ENCODE results near the gene UHRF1.
"Not testable (repeated sequence)": the region's sequence is repeated elsewhere in the genome, so short reads cannot be mapped to it uniquely, and the experiment has no call there.

Gene UHRF1

DNA sequence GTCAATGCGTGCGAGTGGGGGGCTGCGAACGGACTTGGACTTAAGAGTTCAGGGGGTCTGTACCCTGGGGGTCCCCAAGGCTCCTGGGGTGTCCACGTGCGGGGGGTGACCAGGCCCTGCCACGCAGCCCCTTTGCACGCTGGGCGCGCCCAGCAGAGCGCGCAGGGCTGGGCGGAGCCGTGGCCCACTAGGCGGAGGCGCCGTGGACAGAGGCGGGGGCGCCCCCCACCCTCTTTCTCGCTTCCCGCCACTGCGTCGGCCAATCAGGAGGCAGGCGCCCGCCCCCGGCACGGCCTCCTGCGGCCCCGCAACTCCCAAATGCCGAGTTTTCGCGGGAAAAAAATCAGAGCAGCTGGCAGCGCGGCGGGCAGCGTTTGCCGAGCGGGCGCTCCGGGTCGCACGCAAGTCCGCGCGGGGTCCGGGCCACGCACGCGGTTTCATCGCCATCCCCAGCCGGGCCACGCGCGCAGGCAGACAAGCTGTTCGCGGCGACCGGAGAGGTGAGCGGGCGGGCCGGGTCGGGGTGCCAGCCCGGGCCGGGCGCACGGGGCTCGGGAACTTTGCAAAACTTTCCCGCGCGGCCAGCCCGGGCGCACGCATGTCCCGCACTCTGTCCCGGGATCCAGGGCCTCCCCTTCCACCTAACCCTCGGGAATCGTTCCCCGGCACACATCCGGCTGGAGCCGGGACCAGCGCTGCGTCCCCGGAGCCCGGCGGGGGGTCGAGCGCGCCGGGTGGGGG is at the start of gene UHRF1:
Gene UHRF1, plus strand, starts transcription at position 346 of the 741 bp plus-strand sequence. CDS start 1,385 bp downstream, outside the sequence.
- DNase-seq: no peak

DNA sequence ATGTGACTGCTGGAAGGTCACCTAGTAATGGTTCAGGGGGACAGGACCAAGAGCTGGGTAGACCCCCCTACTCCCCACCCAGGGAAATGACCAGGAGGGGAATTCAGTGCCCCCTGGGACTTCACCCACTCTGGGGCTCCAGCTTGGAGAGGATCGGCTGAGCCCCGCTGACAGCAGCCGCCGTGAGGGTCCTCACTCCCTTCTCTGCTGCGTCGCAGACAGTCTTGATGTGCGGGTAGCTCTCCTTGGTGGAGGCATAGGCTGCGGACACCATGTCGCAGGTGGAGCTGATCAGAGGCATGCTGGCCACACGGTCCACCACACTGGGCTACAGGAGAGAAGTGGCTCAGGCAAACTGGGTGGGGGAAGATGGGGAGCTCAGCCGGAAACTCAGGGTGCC is 49.6 kb upstream of the UHRF1 start:
- no peak for DNase-seq

DNA sequence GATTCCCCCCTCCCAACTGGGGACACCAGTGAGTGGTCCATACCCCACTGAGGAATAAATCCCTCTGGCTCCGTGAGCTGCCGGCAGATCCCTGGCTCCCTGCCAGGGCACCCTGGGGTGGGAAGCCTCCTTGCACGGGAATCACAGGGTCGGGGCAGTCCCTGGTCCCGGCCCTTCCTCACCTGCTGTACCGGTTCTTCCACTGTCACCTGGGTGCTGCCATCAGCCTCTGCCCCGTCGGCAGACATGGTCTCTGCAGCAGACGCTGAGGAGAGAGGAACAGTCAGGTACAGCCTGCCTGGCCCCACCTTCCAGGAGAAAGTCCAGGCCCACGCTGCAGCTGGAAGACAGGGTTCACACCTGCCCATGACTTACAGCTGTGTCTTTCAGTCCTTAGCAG is 48.2 kb upstream of the UHRF1 start:
- no peak for DNase-seq

DNA sequence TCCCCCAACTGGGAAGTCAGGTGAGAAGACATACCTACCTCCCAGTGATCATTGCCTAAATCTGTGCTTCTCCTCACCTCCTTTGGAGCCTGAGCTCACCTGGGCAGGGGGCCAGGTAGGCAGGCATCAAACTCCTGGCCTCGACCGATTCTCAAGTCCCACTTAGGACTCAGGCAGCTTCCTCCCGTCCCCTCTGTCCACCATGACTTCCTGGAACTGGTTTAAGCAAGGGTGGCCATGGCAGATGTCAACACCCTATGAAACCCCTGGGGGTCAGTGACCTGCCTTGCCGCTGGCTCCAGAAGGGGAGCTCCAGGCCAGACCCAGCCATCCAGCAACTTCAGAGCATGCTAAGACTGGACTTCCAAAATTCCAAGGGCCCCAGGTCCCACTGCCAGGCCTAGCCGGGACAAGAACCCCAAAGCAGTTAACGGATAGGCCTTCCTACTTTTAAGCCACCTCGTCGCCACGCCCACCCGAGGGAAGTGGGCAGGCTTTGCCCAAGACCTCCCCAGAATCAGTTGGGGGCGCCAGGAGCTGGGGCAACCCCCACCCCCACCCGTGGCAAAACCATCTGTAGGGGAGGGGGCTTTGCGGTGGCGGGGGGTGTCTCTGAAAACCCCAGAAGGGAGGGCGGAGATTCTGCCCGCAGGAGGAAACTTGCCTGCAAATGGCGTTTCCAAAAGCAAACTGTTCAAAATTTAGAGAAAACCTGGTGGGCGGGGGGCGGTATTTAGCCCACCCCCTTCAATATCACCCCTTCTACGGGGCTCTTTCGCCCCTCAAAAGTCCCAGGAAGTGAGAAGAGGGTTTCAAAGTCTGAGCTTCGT is 42.5 kb upstream of the UHRF1 start:
- no peak for DNase-seq

DNA sequence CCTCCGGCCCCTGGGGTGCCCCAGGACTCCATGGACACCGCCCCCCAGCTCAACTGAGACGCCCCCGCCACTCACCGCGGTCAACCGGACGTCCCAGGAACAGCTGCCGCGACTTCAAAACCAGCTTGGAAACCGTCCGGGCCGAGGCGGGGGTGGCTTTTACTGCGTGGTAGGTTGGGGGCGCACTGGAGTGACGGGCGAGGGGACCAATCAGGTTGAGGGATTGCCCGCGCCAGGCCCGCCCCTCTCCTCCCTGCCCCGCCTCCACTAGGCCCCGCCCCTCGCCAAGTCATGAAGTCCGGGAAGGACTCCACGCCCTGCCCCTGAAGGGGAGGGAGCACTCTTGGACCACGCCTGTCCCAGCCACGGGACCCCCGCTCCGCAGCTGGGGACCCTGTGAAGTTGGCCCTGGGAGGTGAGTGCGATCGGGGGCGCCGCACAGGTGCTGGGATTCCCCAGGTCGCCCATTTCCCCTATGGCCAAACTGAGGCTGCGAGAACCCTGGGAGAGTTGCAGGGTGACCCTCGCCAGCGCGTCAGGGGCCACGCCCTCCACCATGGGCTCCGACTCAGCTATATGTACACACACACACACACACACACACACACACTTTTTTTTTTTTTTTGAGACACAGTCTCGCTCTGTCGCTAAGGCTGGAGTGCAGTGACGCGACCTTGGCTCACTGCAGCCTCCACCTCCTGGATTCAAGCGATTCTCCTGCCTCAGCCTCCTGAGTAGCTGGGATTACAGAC is 41.6 kb upstream of the UHRF1 start, which contains the start of gene PLIN3:
Gene PLIN3, minus strand, starts transcription at position 134 of the 752 bp plus-strand sequence. CDS start 6,273 bp downstream, outside the sequence.
- DNase-seq: no peak

DNA sequence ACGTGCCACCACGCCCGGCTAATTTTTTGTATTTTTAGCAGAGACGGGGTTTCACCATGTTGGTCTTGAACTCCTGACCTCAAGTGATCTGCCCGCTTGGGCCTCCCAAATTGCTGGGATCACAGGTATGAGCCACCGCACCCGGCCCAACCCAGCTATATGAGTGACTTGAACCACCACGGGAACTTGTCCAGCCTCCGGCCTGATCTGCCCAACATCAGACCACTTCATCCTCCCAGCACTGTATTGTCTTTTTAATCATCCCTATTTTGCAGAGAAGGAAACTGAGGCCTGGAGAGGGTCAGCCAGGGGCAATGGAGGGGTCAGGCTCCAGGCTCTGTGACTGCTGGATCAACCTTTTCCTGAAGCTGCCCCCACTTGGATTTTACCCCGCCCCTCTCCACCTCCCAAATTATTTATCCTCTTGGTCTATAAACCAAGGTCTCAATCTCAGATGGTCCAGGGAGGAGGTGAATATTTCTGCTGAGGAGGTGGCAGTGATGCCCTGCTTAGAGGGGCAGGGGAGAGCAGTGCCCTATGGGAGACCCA is 40.9 kb upstream of the UHRF1 start:
- DNase-seq: no peak

DNA sequence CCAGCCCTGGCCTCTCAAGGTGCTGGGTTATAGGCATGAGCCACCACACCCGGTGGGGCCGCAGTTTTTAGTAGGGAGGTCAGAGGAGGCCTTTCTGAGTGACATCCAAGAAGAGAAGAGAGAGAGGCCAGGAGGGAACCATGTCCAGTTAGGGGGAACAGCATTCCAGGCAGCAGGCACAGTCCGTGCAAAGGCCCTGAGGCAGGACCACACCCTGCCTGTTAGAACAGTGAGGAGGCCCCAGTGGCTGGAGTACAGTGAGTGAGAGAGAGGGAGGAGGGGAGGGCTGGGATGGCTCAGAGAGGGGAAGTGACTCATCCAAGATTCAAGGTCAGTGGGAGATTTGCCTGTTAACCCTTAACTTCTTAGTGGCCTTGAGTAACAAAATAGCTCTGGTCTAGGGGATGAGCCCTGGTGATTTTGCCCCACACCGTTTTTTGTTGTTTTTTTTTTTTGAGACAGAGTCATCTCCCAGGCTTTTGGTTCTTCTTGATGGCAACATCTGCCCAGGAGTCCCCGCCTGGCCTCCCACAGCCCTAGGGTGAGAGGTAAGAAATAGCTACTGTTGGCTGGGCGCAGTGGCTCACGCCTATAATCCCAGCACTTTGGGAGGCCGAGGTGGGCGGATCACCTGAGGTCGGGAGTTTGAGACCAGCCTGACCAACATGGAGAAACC is 39.1 kb upstream of the UHRF1 start:
- no peak for DNase-seq

DNA sequence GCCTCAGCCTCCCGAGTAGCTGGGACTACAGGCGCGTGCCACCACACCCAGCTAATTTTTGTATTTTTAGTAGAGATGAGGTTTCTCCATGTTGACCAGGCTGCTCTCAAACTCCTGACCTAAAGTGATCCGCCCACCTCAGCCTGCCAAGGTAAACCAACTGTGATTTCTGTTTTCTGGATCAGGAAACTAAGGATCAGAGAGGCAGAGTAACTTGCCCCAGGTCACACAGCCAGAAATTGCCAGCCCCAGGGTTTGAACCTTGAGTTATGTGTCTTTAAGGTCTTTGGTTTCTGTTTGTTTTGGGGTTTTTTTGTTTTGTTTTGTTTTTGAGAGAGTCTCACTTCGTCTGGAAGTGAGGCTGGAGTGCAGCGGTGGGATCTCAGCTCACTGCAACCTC is 37.6 kb upstream of the UHRF1 start:
- no peak for DNase-seq

DNA sequence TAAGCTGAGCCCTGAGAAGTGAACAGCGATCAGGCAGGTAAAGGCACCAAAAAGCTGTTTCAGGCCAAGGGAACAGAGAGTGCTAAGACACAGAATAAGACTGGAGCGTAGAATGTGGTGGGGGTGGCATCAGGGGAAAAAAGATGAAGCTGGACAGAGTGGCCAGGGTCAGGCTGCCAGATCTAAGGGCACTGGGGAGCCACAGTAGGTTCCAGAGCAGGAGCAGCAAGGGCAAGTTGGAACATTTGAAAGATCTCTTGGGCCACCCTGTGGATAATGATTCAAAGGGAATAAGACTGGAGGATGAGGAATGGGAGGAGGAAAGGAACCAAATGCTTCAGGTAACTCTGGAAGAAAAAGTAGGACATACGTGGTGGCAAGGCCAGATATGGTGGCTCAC is 35.4 kb upstream of the UHRF1 start:
- no peak for DNase-seq

DNA sequence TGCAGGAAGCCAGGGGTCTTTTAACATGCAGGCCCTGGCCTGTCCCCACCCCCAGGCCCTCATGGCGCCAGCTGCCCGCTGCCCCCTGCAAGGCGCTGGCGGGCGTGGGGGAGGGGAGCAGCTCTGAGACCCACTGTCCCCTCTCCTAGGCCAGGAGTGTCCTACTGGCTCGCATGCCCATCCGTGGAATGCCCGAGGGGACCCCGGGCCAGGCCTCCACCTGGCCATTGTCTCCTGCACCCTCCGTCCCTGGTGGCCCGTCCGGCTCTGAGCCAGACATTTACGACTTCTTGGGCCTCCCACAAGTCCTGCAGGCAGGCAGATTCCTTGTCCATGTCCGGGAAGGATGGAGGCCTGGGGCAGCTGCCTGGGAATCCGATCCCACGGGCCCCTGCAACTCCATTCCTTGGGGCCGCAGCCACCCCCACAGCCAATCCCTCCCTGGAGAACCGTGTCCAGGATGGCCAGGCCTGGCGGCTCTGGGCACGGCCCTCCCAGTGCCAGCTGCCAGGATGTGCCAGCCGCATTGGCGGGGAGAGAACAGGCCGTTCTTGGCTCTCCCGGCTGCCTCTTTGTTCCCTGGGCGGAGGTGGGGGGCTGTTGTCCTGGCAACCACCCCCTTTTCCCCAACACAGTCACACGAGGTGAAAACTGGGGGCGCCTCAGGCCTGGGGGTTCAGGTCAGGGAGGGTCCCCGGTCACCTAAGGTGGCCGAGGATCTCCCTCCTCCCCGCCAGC is 31.4 kb upstream of the UHRF1 start:
- DNase-seq: no peak

DNA sequence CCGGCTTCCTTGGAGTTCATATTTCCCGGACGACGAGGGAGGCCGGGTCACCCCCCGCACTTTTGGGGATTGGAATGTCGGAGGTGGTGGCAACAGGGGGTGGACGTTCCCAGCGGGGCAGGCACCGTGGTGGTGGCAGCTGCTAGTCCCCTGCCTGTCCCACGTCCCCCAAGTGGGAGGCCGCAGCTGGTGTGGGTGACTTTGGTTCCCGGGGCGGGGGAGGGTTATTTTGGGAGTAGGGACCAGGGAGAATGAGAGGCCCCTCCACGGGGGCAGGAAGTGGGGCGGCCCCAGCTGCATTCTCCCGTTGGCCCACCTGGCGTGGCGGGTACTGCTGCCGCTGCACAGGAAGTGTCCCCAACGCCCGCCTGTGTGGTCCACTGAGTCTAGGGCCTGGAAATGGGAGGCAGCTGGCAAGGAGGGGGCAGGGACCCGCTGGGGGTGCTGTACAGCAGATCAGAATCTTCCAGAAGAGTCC is 30.8 kb upstream of the UHRF1 start:
- no peak for DNase-seq

DNA sequence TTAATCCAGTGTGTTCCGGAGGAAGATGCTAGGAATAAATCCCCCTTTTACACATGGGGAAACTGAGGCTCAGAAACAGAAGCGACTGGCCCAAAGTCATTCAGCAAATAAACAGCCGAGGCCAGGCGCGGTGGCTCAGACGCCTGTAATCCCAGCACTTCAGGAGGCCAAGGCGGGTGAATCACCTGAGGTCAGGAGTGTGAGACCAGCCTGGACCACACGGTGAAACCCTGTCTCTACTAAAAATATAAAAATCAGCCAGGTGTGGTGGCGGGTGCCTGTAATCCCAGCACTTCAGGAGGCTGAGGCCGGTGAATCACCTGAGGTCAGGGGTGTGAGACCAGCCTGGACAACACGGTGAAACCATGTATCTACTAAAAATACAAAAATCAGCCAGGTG is 30.3 kb upstream of the UHRF1 start:
- DNase-seq: no peak

DNA sequence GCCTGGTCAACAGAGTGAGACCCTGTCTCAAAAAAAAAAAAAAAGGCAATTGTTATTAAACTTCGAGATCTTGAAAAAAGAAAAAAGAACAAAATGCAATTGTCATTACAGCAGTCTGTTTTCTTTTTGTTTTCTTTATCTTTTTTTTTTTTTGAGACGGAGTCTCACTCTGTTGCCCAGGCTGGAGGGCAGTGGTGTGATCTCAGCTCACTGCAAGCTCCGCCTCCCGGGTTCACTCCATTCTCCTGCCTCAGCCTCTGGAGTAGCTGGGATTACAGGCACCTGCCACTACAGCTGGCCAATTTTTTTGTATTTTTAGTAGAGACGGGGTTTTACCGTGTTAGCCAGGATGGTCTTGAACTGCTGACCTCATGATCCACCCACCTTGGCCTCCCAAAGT is 26.4 kb upstream of the UHRF1 start:
- DNase-seq: not testable (repeated sequence)

DNA sequence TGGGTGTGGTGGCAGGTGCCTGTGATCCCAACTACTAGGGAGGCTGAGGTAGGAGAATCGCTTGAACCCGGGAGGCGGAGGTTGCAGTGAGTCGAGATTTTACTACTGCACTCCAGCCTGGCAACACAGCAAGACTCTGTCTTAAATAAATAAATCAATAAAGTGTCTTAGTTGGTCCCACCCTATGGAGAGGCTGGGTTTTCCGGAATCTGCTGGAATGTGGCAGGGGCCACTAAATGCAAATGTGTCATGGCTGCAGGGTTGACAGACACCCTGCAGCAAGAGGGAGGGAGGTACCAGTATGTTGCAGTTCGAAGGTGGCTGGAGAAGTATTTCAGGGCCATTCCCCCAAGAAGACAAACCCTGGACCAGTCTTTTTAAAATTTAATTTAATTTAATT is 24.3 kb upstream of the UHRF1 start:
- not testable (repeated sequence) for DNase-seq

DNA sequence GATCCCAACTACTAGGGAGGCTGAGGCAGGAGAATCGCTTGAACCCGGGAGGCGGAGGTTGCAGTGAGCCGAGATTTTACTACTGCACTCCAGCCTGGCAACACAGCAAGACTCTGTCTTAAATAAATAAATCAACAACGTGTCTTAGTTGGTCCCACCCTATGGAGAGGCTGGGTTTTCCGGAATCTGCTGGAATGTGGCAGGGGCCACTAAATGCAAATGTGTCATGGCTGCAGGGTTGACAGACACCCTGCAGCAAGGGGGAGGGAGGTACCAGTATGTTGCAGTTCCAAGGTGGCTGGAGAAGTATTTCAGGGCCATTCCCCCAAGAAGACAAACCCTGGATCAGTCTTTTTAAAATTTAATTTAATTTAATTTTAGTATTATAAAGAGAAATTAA is 21.5 kb upstream of the UHRF1 start:
- DNase-seq: not testable (repeated sequence)

DNA sequence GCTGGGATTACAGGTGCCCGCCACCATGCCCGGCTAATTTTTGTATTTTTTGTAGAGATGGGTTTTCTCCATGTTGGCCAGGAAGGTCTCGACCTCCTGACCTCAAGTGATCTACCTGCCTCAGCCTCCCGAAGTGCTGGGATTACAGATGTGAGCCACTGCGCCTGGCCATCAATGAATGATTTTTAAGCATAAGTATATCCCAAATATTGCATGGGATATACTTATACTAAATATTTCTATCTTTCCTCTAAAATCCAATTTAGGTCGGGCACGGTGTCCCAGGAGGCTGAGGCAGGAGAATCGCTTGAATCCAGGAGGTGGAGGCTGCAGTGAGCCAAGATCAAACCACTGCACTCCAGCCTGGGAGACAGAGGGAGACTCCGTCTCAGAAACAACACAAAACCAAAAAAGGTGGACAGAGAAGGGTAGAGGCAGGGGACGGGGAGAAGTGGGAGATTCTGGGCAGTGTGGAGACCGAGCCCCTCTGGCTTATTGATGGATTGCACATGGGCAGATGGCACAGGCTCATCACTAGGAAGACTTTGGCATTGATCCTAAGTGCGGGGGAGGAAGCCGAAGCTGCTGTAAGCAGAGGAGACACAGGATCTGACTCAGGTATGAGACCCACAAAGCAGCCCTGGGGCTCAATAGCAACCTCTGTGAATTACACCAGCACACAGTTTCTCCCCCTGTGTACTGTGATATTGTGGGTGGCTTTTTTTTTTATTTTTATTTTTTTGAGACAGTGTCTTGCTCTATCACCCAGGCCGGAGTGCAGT is 20.1 kb upstream of the UHRF1 start:
- no peak for DNase-seq

DNA sequence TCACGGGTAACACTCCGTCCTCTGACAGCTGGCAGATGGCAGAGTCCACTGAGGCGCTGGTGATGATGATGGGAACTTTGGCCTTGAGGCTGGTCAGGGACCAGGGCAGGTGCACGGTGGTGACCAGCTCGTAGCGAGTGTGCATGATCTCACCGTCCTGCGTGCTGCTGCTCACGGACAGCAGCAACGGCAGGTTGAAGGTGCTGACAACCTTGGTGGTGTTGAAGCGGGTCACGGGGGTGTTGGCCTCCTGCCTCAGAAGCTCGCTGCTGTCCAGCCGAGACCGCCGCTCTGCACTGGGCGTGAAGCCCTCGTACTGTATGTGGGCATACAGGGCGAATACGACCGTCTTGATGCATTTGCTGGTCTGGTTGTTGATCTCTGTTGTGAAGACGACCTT is 18.2 kb upstream of the UHRF1 start:
- no peak for DNase-seq

DNA sequence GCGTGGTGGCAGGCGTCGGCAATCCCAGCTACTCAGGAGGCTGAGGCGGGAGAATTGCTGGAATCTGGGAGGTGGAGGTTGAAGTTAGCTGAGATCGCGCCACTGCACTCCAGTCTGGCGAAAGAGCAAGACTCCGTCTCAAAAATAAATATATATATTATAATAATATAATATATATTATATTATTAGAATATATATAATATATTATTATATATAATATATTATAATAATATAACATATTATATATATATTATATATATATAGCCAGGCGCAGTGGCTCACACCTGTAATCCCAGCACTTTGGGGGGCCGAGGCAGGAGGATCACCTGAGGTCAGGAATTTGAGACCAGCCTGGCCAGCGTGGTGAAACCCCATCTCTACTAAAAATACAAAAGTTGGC is 16.3 kb upstream of the UHRF1 start:
- not testable (repeated sequence) for DNase-seq

DNA sequence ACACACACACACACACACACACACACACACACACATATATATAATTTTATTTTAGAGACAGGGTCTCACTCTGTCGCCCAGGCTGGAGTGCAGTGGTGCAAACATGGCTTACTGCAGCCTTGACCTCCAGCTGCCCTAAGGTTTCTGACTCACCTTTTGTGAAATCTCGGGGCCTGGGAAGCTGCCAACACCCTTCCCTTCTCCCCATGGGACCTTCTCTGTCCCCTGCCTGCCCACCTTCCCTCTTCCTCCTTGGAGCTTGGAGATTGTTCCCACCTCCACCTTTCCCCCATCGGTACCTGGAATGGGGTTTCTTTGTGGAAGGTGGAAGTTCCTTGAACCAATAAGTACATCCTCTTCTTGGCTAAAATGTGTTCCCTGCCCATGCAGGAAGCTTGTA is 12.9 kb upstream of the UHRF1 start:
- no peak for DNase-seq

DNA sequence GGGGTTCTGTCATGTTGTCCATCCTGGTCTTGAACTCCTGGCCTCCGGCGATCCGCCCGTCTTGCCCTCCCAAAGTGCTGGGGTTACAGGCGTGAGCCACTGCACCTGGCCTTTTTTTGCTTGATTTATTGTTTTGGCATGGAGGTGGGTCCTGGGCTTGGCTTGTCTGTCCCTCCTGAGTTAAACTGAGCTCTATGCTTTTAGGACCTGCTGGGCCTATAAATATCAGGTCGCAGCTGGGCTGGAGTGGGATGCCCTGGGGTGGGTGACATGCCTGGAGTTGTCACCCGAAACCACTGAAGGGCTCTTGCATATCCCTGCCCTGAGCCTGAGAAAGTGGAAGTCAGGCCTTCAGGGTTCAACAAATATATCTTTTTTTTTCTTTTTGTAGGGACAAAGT is 12.2 kb upstream of the UHRF1 start:
- DNase-seq: no peak

DNA sequence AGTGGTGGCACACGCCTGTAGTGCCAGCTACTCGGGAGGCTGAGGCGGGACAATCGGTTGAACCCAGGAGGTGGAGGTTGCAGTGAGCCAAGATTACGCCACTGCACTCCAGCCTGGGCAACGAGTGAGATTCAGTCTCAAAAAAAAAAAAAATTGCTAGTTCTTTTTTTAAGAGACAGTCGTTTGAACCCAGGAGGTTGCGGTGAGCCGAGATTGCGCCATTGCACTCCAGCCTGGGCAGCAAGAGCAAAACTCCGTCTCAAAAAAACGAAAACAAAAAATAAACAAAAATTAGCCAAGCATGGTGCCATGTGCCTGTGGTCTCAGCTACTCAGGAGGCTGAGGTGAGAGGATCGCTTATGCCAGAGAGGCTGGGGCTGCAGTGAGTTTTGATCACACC is 8.4 kb upstream of the UHRF1 start:
- not testable (repeated sequence) for DNase-seq

Measured in cerebellar nuclear complex (tissue), 1 donor.